Upper lobe of left lung (tissue), 6 donors: ENCODE results near the gene ASTN2. TPM values are rescaled to one million over a fixed set of nuclear protein-coding genes. Genes with fewer than 3 reads are reported as not detected.

Source experiments
- ATAC-seq, 2 donors: fragments of 200-7000 bp; cut with Tn5 transposase; one replicate each; pipeline ENCODE4 v1.9.1; 2022; ENCODE audit warnings: mild to moderate bottlenecking in 2 of 2, moderate library complexity in 2 of 2; ENCODE audit not compliant: low FRiP score in 2 of 2
- DNase-seq, 2 donors: peaks; one replicate each; pipeline ENCODE4 v3.0.0-alpha.2; 2019 to 2020
- H3K27ac ChIP-seq, 4 donors: fragments of 200-600 bp; sonication (generic); one replicate each; pipeline ENCODE4 v1.5.1; 2016 to 2019
- H3K27me3 ChIP-seq, 4 donors: fragments of 200-600 bp; sonication (generic); one replicate each; pipeline ENCODE4 v1.5.1; 2017 to 2019
- H3K36me3 ChIP-seq, 4 donors: fragments of 200-600 bp; sonication (generic); one replicate each; pipeline ENCODE4 v1.5.1; 2016 to 2019
- H3K4me1 ChIP-seq, 4 donors: fragments of 200-600 bp; sonication (generic); one replicate each; pipeline ENCODE4 v1.5.1; 2018 to 2019
- H3K4me3 ChIP-seq, 4 donors: fragments of 200-600 bp; sonication (generic); one replicate each; pipeline ENCODE4 v1.5.1; 2017 to 2019; ENCODE audit warnings: mild to moderate bottlenecking in 2 of 4, moderate library complexity in 1 of 4
- H3K9me3 ChIP-seq, 4 donors: fragments of 200-600 bp; sonication (generic); one replicate each; pipeline ENCODE4 v1.5.1; 2018 to 2019
- CTCF ChIP-seq, 6 experiments: fragments of 450-650 bp in 4 of 6; fragments of 200-600 bp in 2 of 6; sonication (generic) in 2 of 6; IDR thresholded peaks; one replicate each; pipeline ENCODE4 v1.5.1; 2016 to 2019; ENCODE audit warnings: antibody characterized with exemption in 6 of 6
- EP300 ChIP-seq, 4 donors: sonication (generic); formaldehyde crosslinking; IDR thresholded peaks; one replicate each; pipeline ENCODE4 v1.5.1; 2017; ENCODE audit warnings: antibody characterized with exemption in 4 of 4, control low read depth in 2 of 4
- POLR2A ChIP-seq, 4 donors: fragments of 450-650 bp; IDR thresholded peaks; one replicate each; pipeline ENCODE4 v1.5.1; 2016 to 2017; ENCODE audit warnings: antibody characterized with exemption in 4 of 4, mild to moderate bottlenecking in 2 of 4
- POLR2AphosphoS5 ChIP-seq, 2 donors: sonication (generic); formaldehyde crosslinking; IDR thresholded peaks; one replicate each; pipeline ENCODE4 v1.5.1; 2017; ENCODE audit warnings: antibody characterized with exemption in 2 of 2
- WGBS, 2 donors: methylation state at CpG; one replicate each; pipeline ENCODE4 v1.1.5; 2017 to 2018; 5-methylcytosine and 5-hydroxymethylcytosine counted together
- small RNA-seq, 4 donors: library from RNA; depleted of rRNA; stranded (forward); fragments of <200 nt; gene quantifications; one replicate each; pipeline ENCODE3, GENCODE V24; 2016
- total RNA-seq, 6 donors: library from RNA; depleted of rRNA in 4 of 6; stranded (reverse); fragments of >200 nt in 4 of 6; gene quantifications; one replicate each; pipeline versions ENCODE4 v1.1.0 to v1.2.1, GENCODE V29; 2016 to 2021
- donor health status: DM: no; HTN: no; CAD: no; lungs with moderate emphysema.
- donor health status: DM: no; HTN: yes; CAD: no; lungs with severe emphysema.

ASTN2 gene
- total RNA-seq, 6 donors from 2014 or later = 2.0 to 7.5 (median 3.4) TPM

DNA sequence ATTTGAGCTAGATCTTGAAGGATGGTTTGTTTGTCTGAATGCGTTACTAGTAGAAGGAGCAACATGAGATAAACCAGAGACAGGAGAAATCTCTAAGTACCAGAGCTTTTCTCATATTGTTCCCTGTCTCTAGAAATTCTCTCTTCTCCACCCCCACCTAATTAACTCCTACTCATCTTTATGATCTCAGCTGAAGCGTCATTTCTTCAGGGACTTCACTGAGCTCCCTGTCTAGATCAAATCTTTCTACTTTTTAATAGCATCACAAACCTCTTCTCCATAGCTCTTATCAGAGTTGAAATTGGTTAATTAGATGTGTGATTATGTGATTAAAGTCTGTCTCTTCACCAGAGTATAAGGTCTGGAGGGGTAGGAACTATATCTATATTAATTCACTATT is 1035.0 kb downstream of the ASTN2 start:
- no peaks in the 10 kb centered on the region for H3K27me3 ChIP-seq
- H3K9me3 ChIP-seq = no peaks in the 10 kb centered on the region
- no peak for ATAC-seq
- no peaks in the 10 kb centered on the region for H3K4me1 ChIP-seq
- H3K36me3 ChIP-seq = no peaks in the 10 kb centered on the region
- DNase-seq = no peak
- TF ChIP-seq POLR2AphosphoS5 (IDR thresholded peaks at IDR 0.05) (no peak), EP300 (IDR thresholded peaks at IDR 0.05) (no peak), CTCF (IDR thresholded peaks at IDR 0.05) (no peak), POLR2A (IDR thresholded peaks at IDR 0.05) (no peak)
- 81 to 84% methylated on average over 2 of the region's 2 CpGs for WGBS, 2 donors
- no peak overlapping the region for H3K27ac ChIP-seq
- no peak overlapping the region for H3K4me3 ChIP-seq

DNA sequence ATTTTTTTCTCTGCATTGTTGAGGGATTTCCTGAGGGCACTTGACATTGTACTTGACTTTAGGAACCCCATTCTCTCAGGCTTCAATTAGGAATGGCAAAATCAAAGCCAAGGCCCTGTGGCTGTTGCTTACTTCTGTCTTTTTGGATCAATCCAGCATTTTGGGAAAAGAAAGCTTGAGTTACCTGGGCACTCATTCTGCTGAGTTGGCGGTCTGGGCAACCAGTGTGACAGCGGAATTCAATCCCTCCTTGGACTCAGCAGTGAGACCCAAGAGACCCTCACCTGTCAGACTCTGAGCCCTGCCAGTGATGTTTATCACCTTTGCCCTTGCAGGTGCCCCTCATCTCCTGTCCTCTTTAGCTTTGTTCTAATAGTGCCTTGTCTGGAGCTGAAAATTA is 1036.0 kb downstream of the ASTN2 start:
- Histone ChIP-seq H3K4me3 (no peak overlapping the region), H3K4me1 (no peaks in the 10 kb centered on the region), H3K27me3 (no peaks in the 10 kb centered on the region), H3K36me3 (no peaks in the 10 kb centered on the region), H3K27ac (no peak overlapping the region), H3K9me3 (no peaks in the 10 kb centered on the region)
- DNase-seq (no peak), ATAC-seq (no peak)
- 87 to 100% methylated on average over 2 of the region's 2 CpGs for WGBS, 2 donors
- no peak for TF ChIP-seq CTCF (IDR thresholded peaks at IDR 0.05)
- TF ChIP-seq EP300 (IDR thresholded peaks at IDR 0.05) = no peak
- no peak for TF ChIP-seq POLR2AphosphoS5 (IDR thresholded peaks at IDR 0.05)
- TF ChIP-seq POLR2A (IDR thresholded peaks at IDR 0.05) = no peak

GRCh38 chr9:116377179-116377798 is 1037.6 kb downstream of the ASTN2 start:
- Histone ChIP-seq H3K9me3 (no peaks in the 10 kb centered on the region), H3K36me3 (no peaks in the 10 kb centered on the region), H3K27me3 (no peaks in the 10 kb centered on the region), H3K27ac (no peak overlapping the region), H3K4me1 (no peaks in the 10 kb centered on the region), H3K4me3 (no peak overlapping the region)
- DNase-seq (no peak), ATAC-seq (peak in 1 of 2 donors; percentile 69)
- WGBS, 2 donors = 73 to 84% methylated on average over 8 of the region's 8 CpGs
- no peak for TF ChIP-seq POLR2A (IDR thresholded peaks at IDR 0.05)
- TF ChIP-seq POLR2AphosphoS5 (IDR thresholded peaks at IDR 0.05) = no peak
- TF ChIP-seq CTCF (IDR thresholded peaks at IDR 0.05) = no peak
- no peak for TF ChIP-seq EP300 (IDR thresholded peaks at IDR 0.05)

Small RNA genes lying within 50 kb of the gene (small RNA-seq; reads per million reads assigned to genes)
- gene SNORA70C = 0 reads per million in 4 donors
